GM23338 (cell line): ENCODE measurements around the gene NFATC2IP. TPM values are rescaled to one million over a fixed set of nuclear protein-coding genes. Genes with fewer than 3 reads are reported as not detected.

Experiments used
- ATAC-seq: fragments of 200-7000 bp; cut with Tn5 transposase; 3 replicates; pipeline ENCODE4 v1.9.1; 2020
- DNase-seq: peaks from one replicate; pipeline ENCODE4 v3.0.0-alpha.2; 2015; ENCODE audit warnings: low spot score
- H2AFZ ChIP-seq: fragments of 200-600 bp; sonication (generic); 2 replicates; pipeline ENCODE4 v1.8.0; 2016; ENCODE audit warnings: antibody characterized with exemption, mild to moderate bottlenecking, moderate library complexity
- H3F3A ChIP-seq: fragments of 200-600 bp; sonication (generic); replicated peaks from 2 replicates; pipeline ENCODE4 v1.8.0; 2017; ENCODE audit warnings: antibody characterized with exemption, mixed run types, low read depth
- H3K27ac ChIP-seq: fragments of 200-600 bp; sonication (generic); 2 replicates; pipeline ENCODE4 v1.6.1; 2016; ENCODE audit warnings: low read depth
- H3K27me3 ChIP-seq: fragments of 200-600 bp; sonication (generic); 2 replicates; pipeline ENCODE4 v1.8.0; 2016; ENCODE audit warnings: mild to moderate bottlenecking, mixed run types, moderate library complexity; ENCODE audit not compliant: insufficient read depth
- H3K36me3 ChIP-seq: fragments of 200-600 bp; sonication (generic); 2 replicates; pipeline ENCODE4 v1.8.0; 2016; ENCODE audit warnings: mild to moderate bottlenecking; ENCODE audit not compliant: insufficient read depth
- H3K4me1 ChIP-seq: fragments of 200-600 bp; sonication (generic); 2 replicates; pipeline ENCODE4 v1.8.0; 2016; ENCODE audit warnings: mild to moderate bottlenecking, moderate library complexity; ENCODE audit not compliant: insufficient read depth
- H3K4me2 ChIP-seq: fragments of 200-600 bp; sonication (generic); 2 replicates; pipeline ENCODE4 v1.7.1; 2017; ENCODE audit warnings: mixed run types
- H3K4me3 ChIP-seq: fragments of 200-600 bp; sonication (generic); 2 replicates; pipeline ENCODE4 v1.6.1; 2016; ENCODE audit warnings: mixed run types
- H3K79me2 ChIP-seq: fragments of 200-600 bp; sonication (generic); replicated peaks from 2 replicates; pipeline ENCODE4 v1.8.0; 2017; ENCODE audit warnings: mild to moderate bottlenecking; ENCODE audit not compliant: insufficient read depth
- H3K9me2 ChIP-seq: fragments of 200-600 bp; sonication (generic); 2 replicates; pipeline ENCODE4 v1.8.0; 2017; ENCODE audit not compliant: insufficient read depth
- H4K20me1 ChIP-seq: fragments of 200-600 bp; sonication (generic); replicated peaks from 2 replicates; pipeline ENCODE4 v1.8.0; 2017; ENCODE audit warnings: mild to moderate bottlenecking; ENCODE audit not compliant: insufficient read depth
- H3K27ac Mint-ChIP-seq: 2 replicates; pipeline ENCODE4 v1.8.0; 2020; ENCODE audit warnings: inconsistent platforms, mild to moderate bottlenecking, moderate library complexity, mixed read lengths
- H3K27me3 Mint-ChIP-seq: 3 replicates; pipeline ENCODE4 v1.8.0; 2022; ENCODE audit warnings: low read depth, mild to moderate bottlenecking, moderate library complexity, mixed read lengths, inconsistent platforms; ENCODE audit not compliant: insufficient read depth, poor library complexity
- H3K36me3 Mint-ChIP-seq: 3 replicates; pipeline ENCODE4 v1.8.0; 2021; ENCODE audit warnings: low read depth, mild to moderate bottlenecking, inconsistent platforms, moderate library complexity, mixed read lengths
- H3K4me1 Mint-ChIP-seq: 3 replicates; pipeline ENCODE4 v1.8.0; 2020; ENCODE audit warnings: mild to moderate bottlenecking, inconsistent platforms, mixed read lengths
- H3K4me3 Mint-ChIP-seq: 3 replicates; pipeline ENCODE4 v1.8.0; 2021; ENCODE audit warnings: moderate library complexity, mild to moderate bottlenecking, inconsistent platforms, mixed read lengths
- H3K9me3 Mint-ChIP-seq: 3 replicates; pipeline ENCODE4 v1.8.0; 2020; ENCODE audit warnings: moderate library complexity, mild to moderate bottlenecking, inconsistent platforms, mixed read lengths
- CREB1 ChIP-seq: fragments of 250-450 bp; sonication (Bioruptor Pico); IDR thresholded peaks from 2 replicates; pipeline ENCODE4 v1.5.0; 2020; ENCODE audit warnings: low read depth, mild to moderate bottlenecking, moderate library complexity
- CTCF ChIP-seq, 2 experiments: fragments of 200-600 bp in 1 of 2; sonication (generic) in 1 of 2; conservative IDR thresholded peaks; 2 replicates each; pipeline versions ENCODE4 v1.5.1 to v1.6.1; 2016 to 2017; ENCODE audit warnings: antibody characterized with exemption in 2 of 2, low read depth in 2 of 2, mild to moderate bottlenecking in 2 of 2, moderate library complexity in 1 of 2
- ETS1 ChIP-seq: IDR thresholded peaks from 2 replicates; pipeline ENCODE4 v1.6.1; 2016; ENCODE audit warnings: antibody characterized with exemption
- EZH2 ChIP-seq: fragments of 200-600 bp; sonication (generic); IDR thresholded peaks from one replicate; pipeline ENCODE4 v1.8.0; 2017; ENCODE audit warnings: antibody characterized with exemption, mild to moderate bottlenecking, low read depth; ENCODE audit not compliant: unreplicated experiment
- EZH2phosphoT487 ChIP-seq: fragments of 200-600 bp; sonication (generic); IDR thresholded peaks from one replicate; pipeline ENCODE4 v1.8.1; 2018; ENCODE audit warnings: antibody characterized with exemption; ENCODE audit not compliant: unreplicated experiment
- JUNB ChIP-seq: IDR thresholded peaks from one replicate; pipeline ENCODE4 v1.6.1; 2016; ENCODE audit warnings: antibody characterized with exemption; ENCODE audit not compliant: unreplicated experiment
- NANOG ChIP-seq: IDR thresholded peaks from 2 replicates; pipeline ENCODE4 v1.6.1; 2016; ENCODE audit warnings: antibody characterized with exemption, borderline replicate concordance
- POLR2AphosphoS5 ChIP-seq: IDR thresholded peaks from 2 replicates; pipeline ENCODE4 v1.6.1; 2016; ENCODE audit warnings: antibody characterized with exemption, low read depth
- REST ChIP-seq: IDR thresholded peaks from one replicate; pipeline ENCODE4 v1.6.1; 2018; ENCODE audit warnings: antibody characterized with exemption; ENCODE audit not compliant: unreplicated experiment
- STAT1 ChIP-seq: IDR thresholded peaks from one replicate; pipeline ENCODE4 v1.6.1; 2016; ENCODE audit warnings: antibody characterized with exemption; ENCODE audit not compliant: unreplicated experiment
- ZNF114 ChIP-seq: fragments of 250-450 bp; sonication (Bioruptor Pico); IDR thresholded peaks from 2 replicates; pipeline ENCODE4 v1.5.0; 2020; ENCODE audit warnings: mild to moderate bottlenecking, moderate library complexity
- ZNF331 ChIP-seq: fragments of 250-450 bp; sonication (Bioruptor Pico); IDR thresholded peaks from 2 replicates; pipeline ENCODE4 v1.5.0; 2020; ENCODE audit warnings: low read depth, mild to moderate bottlenecking, moderate library complexity
- ZNF462 ChIP-seq: fragments of 250-450 bp; sonication (Bioruptor Pico); IDR thresholded peaks from 2 replicates; pipeline ENCODE4 v1.5.0; 2020; ENCODE audit warnings: mild to moderate bottlenecking, moderate library complexity
- polyA plus RNA-seq: library from polyadenylated mRNA; unstranded; fragments of >200 nt; fragmentation: Nextera tagmentation; extraction: Ambion mirVana; gene quantifications from 2 replicates; pipeline ENCODE4 v1.2.1, GENCODE V29; 2016
- total RNA-seq: library from RNA; depleted of rRNA; stranded (reverse); fragments of >200 nt; shearing (Covaris generic); gene quantifications from 2 replicates; pipeline ENCODE4 v1.2.3, GENCODE V29; 2014

NFATC2IP gene
- total and polyA plus RNA-seq, 2 experiments from 2014 or later: 23.5 to 65.4 TPM

GRCh38 chr16:28943281-28943680 is 7.5 kb upstream of the NFATC2IP start:
- Mint-ChIP-seq H3K36me3 (no peaks in the 10 kb centered on the region), H3K27me3 (peaks cover 9% of the 10 kb centered on the region), H3K4me1 (peaks cover 5% of the 10 kb centered on the region; the same call in 2 of the 3 replicates), H3K9me3 (no peaks in the 10 kb centered on the region; the same call in 2 of the 3 replicates), H3K27ac (no peak overlapping the region), H3K4me3 (no peak overlapping the region)
- H3K4me1 ChIP-seq: no peaks in the 10 kb centered on the region
- no peak overlapping the region for H2AFZ ChIP-seq
- H3K4me3 ChIP-seq: no peak overlapping the region
- no peak overlapping the region for H3K4me2 ChIP-seq
- DNase-seq: no peak
- TF ChIP-seq NANOG (no peak), ZNF331 (CRISPR knock-in tag) (no peak), ETS1 (no peak), ZNF462 (CRISPR knock-in tag) (no peak), CREB1 (CRISPR knock-in tag) (no peak), STAT1 (no peak), EZH2 (no peak), EZH2phosphoT487 (no peak), POLR2AphosphoS5 (no peak), JUNB (no peak), CTCF (conservative IDR thresholded peaks at IDR 0.05; ENCODE audit: low read depth in 2 of 2) (no peak), REST (no peak), ZNF114 (CRISPR knock-in tag) (no peak)
- H3K27me3 ChIP-seq: no peaks in the 10 kb centered on the region
- H4K20me1 ChIP-seq: no peaks in the 10 kb centered on the region
- ATAC-seq: no peak
- no peak overlapping the region for H3K27ac ChIP-seq
- H3K79me2 ChIP-seq: no peaks in the 10 kb centered on the region
- no peaks in the 10 kb centered on the region for H3K9me2 ChIP-seq
- no peaks in the 10 kb centered on the region for H3K36me3 ChIP-seq
- H3F3A ChIP-seq: 0 out of 2 replicates have a peak, but pooled peaks cover 2% of the 10 kb centered on the region
